ENCODE measurements around the gene ZNF559.

GRCh38 chr19:9324584-9324962 lies 594 bp downstream of the ZNF559 start:
- no peak for TF ChIP-seq CTCF (IDR thresholded peaks at IDR 0.05 in 4 of 5, conservative IDR thresholded peaks at IDR 0.05 in 1 of 5)
- no peak for TF ChIP-seq POLR2A (IDR thresholded peaks at IDR 0.05)
